ENCODE measurements around the gene ZPBP.

DNA sequence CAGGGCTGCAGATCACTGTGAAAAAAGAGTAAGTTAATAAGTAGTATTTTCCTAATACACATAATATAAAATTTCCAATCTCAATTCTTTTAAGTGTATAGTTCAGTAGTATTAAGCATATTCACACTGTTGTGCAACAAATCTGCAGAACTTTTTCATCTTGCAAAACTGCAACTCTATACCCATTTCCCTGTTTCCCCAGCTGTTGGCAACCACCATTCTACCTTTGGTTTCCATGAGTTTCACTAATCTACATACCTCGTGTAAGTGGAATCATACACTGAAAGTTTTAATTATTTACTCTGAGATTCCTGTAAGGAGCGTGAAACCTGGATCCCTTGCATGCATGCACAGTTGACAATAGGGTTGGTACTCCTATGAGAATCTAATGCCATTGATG, 155.4 kb downstream of the ZPBP start:
- TF ChIP-seq, protein P1, sequence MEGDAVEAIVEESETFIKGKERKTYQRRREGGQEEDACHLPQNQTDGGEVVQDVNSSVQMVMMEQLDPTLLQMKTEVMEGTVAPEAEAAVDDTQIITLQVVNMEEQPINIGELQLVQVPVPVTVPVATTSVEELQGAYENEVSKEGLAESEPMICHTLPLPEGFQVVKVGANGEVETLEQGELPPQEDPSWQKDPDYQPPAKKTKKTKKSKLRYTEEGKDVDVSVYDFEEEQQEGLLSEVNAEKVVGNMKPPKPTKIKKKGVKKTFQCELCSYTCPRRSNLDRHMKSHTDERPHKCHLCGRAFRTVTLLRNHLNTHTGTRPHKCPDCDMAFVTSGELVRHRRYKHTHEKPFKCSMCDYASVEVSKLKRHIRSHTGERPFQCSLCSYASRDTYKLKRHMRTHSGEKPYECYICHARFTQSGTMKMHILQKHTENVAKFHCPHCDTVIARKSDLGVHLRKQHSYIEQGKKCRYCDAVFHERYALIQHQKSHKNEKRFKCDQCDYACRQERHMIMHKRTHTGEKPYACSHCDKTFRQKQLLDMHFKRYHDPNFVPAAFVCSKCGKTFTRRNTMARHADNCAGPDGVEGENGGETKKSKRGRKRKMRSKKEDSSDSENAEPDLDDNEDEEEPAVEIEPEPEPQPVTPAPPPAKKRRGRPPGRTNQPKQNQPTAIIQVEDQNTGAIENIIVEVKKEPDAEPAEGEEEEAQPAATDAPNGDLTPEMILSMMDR (conservative IDR thresholded peaks at IDR 0.05), result no peak
- TF ChIP-seq ZFX (IDR thresholded peaks at IDR 0.05), result no peak
